Spleen (tissue), 11 donors: Measurements from ENCODE around the gene CHD2. TPM values are rescaled to one million over a fixed set of nuclear protein-coding genes. Genes with fewer than 3 reads are reported as not detected.

Source experiments
- DNase-seq: peaks from one replicate; pipeline ENCODE4 v3.0.0-alpha.2; 2020
- H3K27ac ChIP-seq, 8 donors: fragments of 200-600 bp; sonication (generic) in 7 of 8; 1 replicate in 4 of 8; 2 replicates in 4 of 8; pipeline versions ENCODE4 v1.5.0 to v1.8.0; 2016 to 2021; ENCODE audit warnings: inconsistent platforms in 4 of 8, mild to moderate bottlenecking in 4 of 8, moderate library complexity in 1 of 8
- H3K27me3 ChIP-seq, 7 donors: fragments of 200-600 bp; sonication (generic) in 6 of 7; replicated peaks in 1 of 7; 1 replicate in 4 of 7; 2 replicates in 3 of 7; pipeline versions ENCODE4 v1.5.0 to v1.8.0; 2016 to 2021; ENCODE audit warnings: inconsistent platforms in 3 of 7, mild to moderate bottlenecking in 1 of 7
- H3K36me3 ChIP-seq, 6 donors: fragments of 200-600 bp; sonication (generic) in 5 of 6; 1 replicate in 4 of 6; 2 replicates in 2 of 6; pipeline versions ENCODE4 v1.5.0 to v1.8.0; 2016 to 2021; ENCODE audit warnings: inconsistent platforms in 2 of 6
- H3K4me1 ChIP-seq, 6 donors: fragments of 200-600 bp; sonication (generic) in 5 of 6; 1 replicate in 3 of 6; 2 replicates in 3 of 6; pipeline versions ENCODE4 v1.5.0 to v1.8.0; 2016 to 2021; ENCODE audit warnings: inconsistent platforms in 3 of 6
- H3K4me3 ChIP-seq, 8 donors: fragments of 200-600 bp; sonication (generic) in 7 of 8; 1 replicate in 4 of 8; 2 replicates in 4 of 8; pipeline versions ENCODE4 v1.5.0 to v1.8.0; 2016 to 2021; ENCODE audit warnings: inconsistent platforms in 4 of 8, mild to moderate bottlenecking in 4 of 8, moderate library complexity in 2 of 8
- H3K9me3 ChIP-seq, 8 donors: fragments of 200-600 bp; sonication (generic) in 7 of 8; 1 replicate in 4 of 8; 2 replicates in 4 of 8; pipeline versions ENCODE4 v1.5.0 to v1.8.0; 2016 to 2021; ENCODE audit warnings: inconsistent platforms in 4 of 8
- CTCF ChIP-seq, 11 experiments: fragments of 200-600 bp in 7 of 11; fragments of 450-650 bp in 4 of 11; sonication (generic) in 4 of 11; IDR thresholded peaks in 8 of 11; conservative IDR thresholded peaks in 3 of 11; 1 replicate in 7 of 11; 2 replicates in 4 of 11; pipeline versions ENCODE4 v1.4.0 to v1.8.0; 2016 to 2021; ENCODE audit warnings: antibody characterized with exemption in 11 of 11, inconsistent platforms in 4 of 11, mild to moderate bottlenecking in 1 of 11
- POLR2A ChIP-seq, 3 donors: fragments of 450-650 bp; IDR thresholded peaks; one replicate each; pipeline ENCODE4 v1.5.1; 2017; ENCODE audit warnings: antibody characterized with exemption in 3 of 3, mild to moderate bottlenecking in 1 of 3
- POLR2AphosphoS5 ChIP-seq, 3 donors: sonication (generic); formaldehyde crosslinking; IDR thresholded peaks; one replicate each; pipeline ENCODE4 v1.5.1; 2017; ENCODE audit warnings: antibody characterized with exemption in 3 of 3
- WGBS, 5 donors: extraction: QIAGEN DNeasy Blood & Tissue Kit in 3 of 5; methylation state at CpG; one replicate each; pipeline versions ENCODE4 v1.1.5 to v1.1.7; 2013 to 2018; 5-methylcytosine and 5-hydroxymethylcytosine counted together
- intact Hi-C: fragments of 100-400 bp; cut with DNase I; formaldehyde crosslinking; loops from one replicate; pipeline ENCODE4 v1.15.0; 2023; ENCODE audit warnings: low total_unique reads
- polyA plus RNA-seq, 3 donors: library from polyadenylated mRNA; stranded (reverse); fragments of 200-250 nt; gene quantifications; one replicate each; pipeline ENCODE4 v1.2.1, GENCODE V29; 2013
- total RNA-seq, 7 donors: library from RNA; depleted of rRNA in 3 of 7; stranded (reverse); fragments of >200 nt in 3 of 7; fragmentation: NEBNext Ultra II Directional in 4 of 7; extraction: Animal tissue kit (Norgen Biotek cat#: 25700) in 4 of 7; gene quantifications; one replicate each; pipeline versions ENCODE4 v1.1.0 to v1.2.1, GENCODE V29; 2016 to 2021
- donor health status: healthy with polysubstance abuse.
- donor health status: DM: no; HTN: no; CAD: no; lungs with moderate emphysema.
- donor health status: DM: no; HTN: no; CAD: no.
- donor health status: Bipolar disorder and iron deficiency.
- donor health status: healthy.
- donor health status: DM: no; HTN: no; CAD: no.
- donor health status: DM: yes; HTN: yes; CAD: no.

CHD2 gene
- total and polyA plus RNA-seq, 10 donors: 37.3 to 232 (median 170) TPM

- intact Hi-C loops: no loop called here
- no peak for TF ChIP-seq POLR2A (IDR thresholded peaks at IDR 0.05)
- no peaks in the 10 kb centered on the region for H3K27me3 ChIP-seq
Measured at GRCh38 chr15:92925454-92925853, 25.3 kb downstream of the CHD2 start.

DNA sequence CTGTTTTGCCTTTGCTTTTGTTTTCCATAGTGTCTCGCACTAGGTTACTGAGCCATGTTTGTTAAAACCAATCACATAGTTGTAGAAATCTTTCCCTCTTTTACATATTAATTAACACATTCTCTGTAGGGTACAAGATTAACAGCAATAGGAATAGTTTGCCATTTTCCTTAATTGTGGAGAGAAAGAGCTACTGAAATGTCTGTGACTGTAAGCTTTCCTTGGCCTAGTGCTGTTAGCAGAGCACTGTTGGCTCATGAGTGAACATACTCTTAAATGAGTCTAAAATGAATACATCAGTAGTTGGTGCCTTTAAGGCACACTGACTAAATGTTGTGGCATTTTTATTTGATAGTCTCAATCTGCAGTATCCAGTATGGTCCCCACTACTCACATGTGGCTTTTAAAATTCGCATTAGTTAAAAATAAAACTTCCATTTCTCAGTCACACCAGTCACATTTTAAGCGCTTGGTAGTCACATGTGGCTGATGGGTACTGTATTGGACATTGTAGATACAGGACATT is 28.2 kb downstream of the CHD2 start:
- 83 to 98% (median 97%) methylated on average over 3 of the region's 3 CpGs for WGBS, 5 donors
- H3K27ac ChIP-seq: peak overlapping the region in 1 of 8 donors; percentile 1
- H3K4me1 ChIP-seq: peaks cover 6 to 96% (median 37%) of the 10 kb centered on the region in 6 donors
- H3K4me3 ChIP-seq: no peak overlapping the region
- H3K27me3 ChIP-seq: no peaks in the 10 kb centered on the region
- TF ChIP-seq POLR2A (IDR thresholded peaks at IDR 0.05) (no peak), CTCF (IDR thresholded peaks at IDR 0.05 in 8 of 11, conservative IDR thresholded peaks at IDR 0.05 in 3 of 11) (no peak), POLR2AphosphoS5 (IDR thresholded peaks at IDR 0.05) (no peak)
- intact Hi-C loops: no loop called here
- H3K9me3 ChIP-seq: no peaks in the 10 kb centered on the region
- H3K36me3 ChIP-seq: peaks cover 7 to 100% (median 87%) of the 10 kb centered on the region in 6 donors
- DNase-seq: no peak

More at GRCh38 chr15:92925454-92925853, 25.3 kb downstream of the CHD2 start:
- Histone ChIP-seq H3K27ac (peak overlapping the region in 2 of 8 donors; percentile 8 to 72), H3K4me3 (no peak overlapping the region), H3K9me3 (no peaks in the 10 kb centered on the region), H3K4me1 (peaks cover 30 to 97% (median 58%) of the 10 kb centered on the region in 6 donors), H3K36me3 (peaks cover 7 to 90% (median 60%) of the 10 kb centered on the region in 6 donors)
- 95 to 99% (median 97%) methylated on average over 2 of the region's 2 CpGs for WGBS, 5 donors
- no peak for DNase-seq

- no peak overlapping the region for H3K4me3 ChIP-seq
- H3K27ac ChIP-seq: peak overlapping the region in 1 of 8 donors; percentile 0
- peaks cover 7 to 100% (median 93%) of the 10 kb centered on the region in 6 donors for H3K36me3 ChIP-seq
- no peaks in the 10 kb centered on the region for H3K27me3 ChIP-seq
- intact Hi-C loops: no loop called here
- TF ChIP-seq CTCF (IDR thresholded peaks at IDR 0.05 in 8 of 11, conservative IDR thresholded peaks at IDR 0.05 in 3 of 11) (no peak), POLR2AphosphoS5 (IDR thresholded peaks at IDR 0.05) (no peak), POLR2A (IDR thresholded peaks at IDR 0.05) (no peak)
- no peaks in the 10 kb centered on the region for H3K9me3 ChIP-seq
- DNase-seq: no peak
- 87 to 95% (median 93%) methylated on average over 6 of the region's 6 CpGs for WGBS, 5 donors
- H3K4me1 ChIP-seq: peaks cover under 1 to 96% (median 37%) of the 10 kb centered on the region in 6 donors
Measured at GRCh38 chr15:92929002-92929401, 28.9 kb downstream of the CHD2 start.

GRCh38 chr15:92930054-92930621 is 30.0 kb downstream of the CHD2 start:
- Histone ChIP-seq H3K36me3 (peaks cover 7 to 100% (median 90%) of the 10 kb centered on the region in 6 donors), H3K4me1 (peaks cover 0 to 95% (median 35%) of the 10 kb centered on the region in 6 donors), H3K9me3 (no peaks in the 10 kb centered on the region), H3K4me3 (no peak overlapping the region), H3K27me3 (no peaks in the 10 kb centered on the region), H3K27ac (peak overlapping the region in 2 of 8 donors; percentile 9 to 19)
- intact Hi-C loops: no loop called here
- no peak for DNase-seq
- TF ChIP-seq POLR2A (IDR thresholded peaks at IDR 0.05): no peak
- TF ChIP-seq CTCF (IDR thresholded peaks at IDR 0.05 in 8 of 11, conservative IDR thresholded peaks at IDR 0.05 in 3 of 11): no peak
- TF ChIP-seq POLR2AphosphoS5 (IDR thresholded peaks at IDR 0.05): no peak
- WGBS, 5 donors: 51 to 88% (median 72%) methylated on average over 3 of the region's 3 CpGs
